HG02798 (cell line): ENCODE measurements around the gene AUTS2.

ENCODE experiments used
- ATAC-seq: cut with Tn5 transposase; IDR thresholded peaks from one replicate; pipeline ENCODE4 v1.9.1; 2021; ENCODE audit warnings: mild to moderate bottlenecking; ENCODE audit not compliant: unreplicated experiment, poor library complexity

The AUTS2 gene

DNA sequence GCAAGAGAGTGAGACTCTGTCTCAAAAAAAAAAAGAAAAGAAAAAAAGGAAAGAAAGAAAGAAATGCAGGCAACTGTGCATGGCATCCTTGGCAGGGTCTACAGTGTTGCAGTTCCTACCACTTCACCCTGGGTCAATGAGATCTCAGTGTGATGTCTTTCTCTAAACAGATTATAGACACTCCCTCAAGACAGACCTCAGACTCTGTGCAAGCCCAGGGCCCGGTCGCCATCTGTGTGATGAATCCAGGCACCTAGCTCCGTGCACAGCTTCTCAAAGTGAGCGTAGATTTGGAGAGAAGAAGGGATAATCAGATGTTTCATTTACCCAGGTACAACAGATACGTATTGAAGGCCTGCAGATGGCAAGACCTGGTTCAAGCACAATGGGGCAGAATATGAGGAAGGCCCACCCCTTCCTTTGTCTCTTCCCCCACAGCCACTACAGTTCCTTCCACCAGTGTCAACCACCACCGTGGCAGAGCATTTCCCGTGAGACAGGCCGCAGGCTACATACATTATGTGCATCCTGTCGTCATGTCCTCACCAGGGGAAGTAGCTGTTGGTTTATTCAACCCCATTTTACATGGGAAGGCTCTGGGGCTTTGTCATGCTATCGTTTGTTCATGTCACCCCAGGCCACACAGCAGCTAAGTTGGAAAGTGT is 1062.0 kb downstream of the AUTS2 start:
- no peak for ATAC-seq

DNA sequence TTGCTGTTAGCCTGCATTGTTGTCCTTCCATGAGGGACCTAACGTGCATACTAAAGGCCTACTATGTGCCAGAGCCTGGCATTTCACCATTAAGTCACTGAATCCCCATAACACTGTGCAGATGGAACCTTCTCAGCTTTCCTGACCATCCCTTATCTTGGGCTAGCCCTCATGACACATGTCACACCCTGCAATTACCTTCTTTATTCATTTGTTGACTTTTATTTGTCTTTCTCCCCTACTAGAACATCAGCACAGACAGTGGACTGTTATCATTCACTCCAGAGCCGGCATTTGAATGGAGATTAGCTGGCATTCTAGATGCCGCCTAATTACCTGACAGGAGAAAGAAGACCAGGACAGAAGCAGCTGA is 1062.5 kb downstream of the AUTS2 start:
- no peak for ATAC-seq

- ATAC-seq: no peak
Observed at GRCh38 chr7:70663680-70664079, 1065.4 kb downstream of the AUTS2 start.

DNA sequence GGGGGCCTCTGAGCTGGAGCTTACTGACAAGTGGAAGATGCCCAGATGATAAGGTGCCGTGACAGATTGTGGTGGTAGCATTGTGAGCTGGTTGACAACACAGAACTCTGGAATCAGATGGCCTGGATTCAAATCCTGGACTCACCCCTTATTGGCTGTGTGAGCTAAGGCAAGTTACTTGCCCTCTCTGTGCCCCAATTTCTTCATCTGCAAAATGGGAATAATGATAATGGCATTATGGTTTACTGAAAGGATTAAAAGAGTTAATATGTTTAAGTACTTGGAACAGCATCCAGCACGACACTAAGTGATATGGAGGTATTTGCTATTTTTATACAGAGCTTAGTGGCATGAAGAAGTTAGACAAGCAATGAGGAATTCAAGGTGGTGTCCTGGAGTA is 1067.7 kb downstream of the AUTS2 start:
- ATAC-seq: no peak

DNA sequence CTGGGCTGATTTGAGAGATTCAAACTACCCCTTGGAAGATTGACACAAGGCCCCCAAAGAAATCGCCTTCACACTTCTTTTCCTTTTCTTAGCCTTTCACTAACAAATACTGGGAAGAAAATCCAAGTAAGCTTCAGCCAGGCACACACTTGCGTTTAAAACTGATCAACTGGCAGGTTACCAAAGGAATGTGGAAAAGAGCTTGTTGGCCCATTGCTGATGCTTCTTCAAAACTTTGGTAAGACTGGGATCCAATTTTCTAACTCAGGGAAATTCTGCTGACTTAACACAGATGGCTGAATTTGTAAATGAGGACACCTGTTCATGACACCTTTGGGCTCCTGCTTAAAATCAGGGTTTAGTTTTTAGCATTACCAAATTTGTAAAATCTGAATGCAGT is 1069.1 kb downstream of the AUTS2 start:
- no peak for ATAC-seq

DNA sequence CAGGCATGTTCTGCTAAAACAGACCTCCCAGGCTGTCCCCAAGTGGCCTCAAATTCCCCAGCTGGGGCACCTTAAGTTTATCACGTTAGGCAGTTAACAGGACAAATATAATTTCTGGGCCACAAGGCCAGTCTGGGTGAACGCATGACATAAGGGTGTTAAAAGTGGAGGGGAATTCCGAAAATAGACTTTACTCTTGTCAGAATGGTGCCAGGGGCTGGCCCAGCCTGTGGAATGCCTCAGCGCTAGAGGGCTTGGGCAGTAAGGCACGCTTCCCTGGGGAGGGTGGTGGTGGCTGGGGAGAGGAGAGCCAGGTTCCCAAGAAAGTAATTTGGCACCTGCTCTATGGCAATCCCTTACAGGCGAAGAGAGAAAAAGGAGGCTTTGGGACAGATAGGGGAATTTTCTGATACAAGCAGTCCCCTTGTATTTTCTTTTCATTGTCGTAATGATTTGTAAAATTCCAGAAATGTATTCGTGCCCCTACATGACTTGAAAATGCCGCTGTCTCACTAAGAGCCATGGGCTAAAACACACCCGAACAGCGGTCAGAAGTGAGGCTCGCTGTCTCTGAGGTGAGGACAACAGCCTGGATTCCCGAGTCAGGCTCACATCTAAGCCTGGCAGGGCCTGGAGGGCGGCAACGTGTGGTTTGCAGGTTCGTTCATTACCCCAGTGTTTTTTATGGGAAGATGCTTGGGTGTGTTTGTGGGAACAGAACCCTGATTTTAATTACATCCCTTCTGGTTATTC is 1070.5 kb downstream of the AUTS2 start:
- ATAC-seq: peak; percentile 77

DNA sequence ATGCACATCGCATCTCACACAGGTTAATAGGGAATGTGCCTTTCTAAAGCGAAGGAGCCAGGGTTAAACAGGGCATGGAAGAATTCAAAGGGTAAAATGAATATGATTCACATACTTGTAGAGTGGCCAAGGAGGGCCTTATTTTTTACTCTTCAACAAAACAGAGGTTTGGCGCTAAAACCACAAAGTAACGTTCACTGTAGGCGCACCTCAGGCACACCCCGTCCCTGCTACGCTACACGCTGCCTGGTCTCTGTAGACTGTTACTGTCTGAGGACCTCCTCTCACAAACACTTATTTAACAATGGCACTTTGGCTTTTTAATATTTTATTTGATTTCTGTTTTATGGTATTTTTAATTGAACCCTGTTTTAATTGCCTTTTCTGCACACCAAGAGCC is 1071.6 kb downstream of the AUTS2 start:
- no peak for ATAC-seq

DNA sequence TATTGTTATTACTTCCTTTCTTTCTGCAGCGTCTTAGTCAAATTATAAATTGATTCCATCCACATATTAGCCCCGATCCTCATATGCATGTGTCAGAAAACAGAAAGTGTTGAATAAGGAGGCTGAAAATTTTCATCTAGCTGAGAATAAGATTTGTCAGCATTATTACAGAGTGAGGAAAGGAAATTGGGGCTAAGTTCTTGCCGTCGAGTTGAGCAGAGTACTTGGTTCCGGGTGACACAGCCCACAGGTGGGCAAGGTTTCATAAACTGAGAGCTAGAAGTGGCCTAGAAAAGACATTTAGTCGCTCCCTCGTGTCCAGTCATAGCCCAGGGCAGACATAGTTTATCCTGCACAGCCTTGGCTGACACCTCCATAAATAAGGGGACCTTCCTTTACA is 1072.0 kb downstream of the AUTS2 start:
- ATAC-seq: no peak

DNA sequence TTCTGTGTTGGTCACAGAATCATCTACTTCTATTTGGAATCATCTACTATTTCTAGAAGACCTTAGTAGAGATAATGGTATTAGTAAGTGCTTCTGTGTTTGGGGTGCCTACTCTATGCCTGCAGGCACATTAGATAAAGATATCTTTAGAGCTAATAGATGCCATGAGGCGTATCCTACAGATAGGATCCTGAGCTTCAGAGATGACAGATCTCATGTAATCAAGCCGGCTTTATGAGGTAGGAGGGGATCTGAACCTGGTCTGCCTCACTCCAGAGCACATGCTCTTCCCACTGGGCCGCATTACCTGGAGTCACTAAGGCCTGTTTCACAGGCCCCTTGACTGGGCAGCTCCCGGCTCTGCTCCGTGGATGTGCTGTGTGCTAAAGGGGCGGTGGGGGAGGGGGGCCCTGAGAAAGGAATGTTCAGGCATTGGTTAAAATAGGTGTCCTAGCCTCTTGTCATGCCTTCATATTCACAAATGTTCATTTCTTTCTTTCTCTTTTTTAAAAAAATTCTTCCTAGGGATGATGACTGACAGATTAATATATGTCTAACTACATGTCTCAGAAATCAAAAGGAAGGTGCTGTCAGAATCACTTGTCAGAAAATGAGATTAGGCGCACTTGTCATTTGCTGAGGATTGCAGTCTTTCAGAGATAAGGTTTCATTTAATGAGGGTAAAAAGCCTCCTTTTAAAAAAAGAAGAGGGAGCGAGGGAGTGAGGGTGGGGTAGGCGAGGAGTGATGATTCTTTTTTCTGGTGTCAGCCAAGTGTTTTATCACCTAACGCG is 1075.7 kb downstream of the AUTS2 start:
- no peak for ATAC-seq

DNA sequence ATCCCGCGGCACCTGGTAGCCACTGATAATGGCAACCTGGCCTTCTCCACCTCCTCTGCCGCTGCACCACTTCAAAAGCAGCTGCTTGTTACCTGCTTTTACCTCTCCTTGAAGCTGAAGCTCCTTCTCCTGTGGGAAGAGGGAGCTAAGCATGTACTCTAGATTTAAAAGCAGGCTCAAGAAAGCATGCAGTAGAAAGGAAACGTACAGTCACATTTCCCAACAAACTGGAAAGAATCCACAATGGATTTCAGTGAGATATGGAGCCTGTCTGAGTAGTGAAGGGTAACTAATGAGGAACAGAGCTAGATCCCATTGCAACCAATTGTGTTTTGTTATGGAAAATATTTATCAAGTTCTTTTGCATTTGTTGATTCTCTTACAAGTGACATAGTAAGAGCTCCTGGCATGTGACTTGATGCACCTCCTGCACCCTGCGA is 1076.3 kb downstream of the AUTS2 start:
- ATAC-seq: no peak

DNA sequence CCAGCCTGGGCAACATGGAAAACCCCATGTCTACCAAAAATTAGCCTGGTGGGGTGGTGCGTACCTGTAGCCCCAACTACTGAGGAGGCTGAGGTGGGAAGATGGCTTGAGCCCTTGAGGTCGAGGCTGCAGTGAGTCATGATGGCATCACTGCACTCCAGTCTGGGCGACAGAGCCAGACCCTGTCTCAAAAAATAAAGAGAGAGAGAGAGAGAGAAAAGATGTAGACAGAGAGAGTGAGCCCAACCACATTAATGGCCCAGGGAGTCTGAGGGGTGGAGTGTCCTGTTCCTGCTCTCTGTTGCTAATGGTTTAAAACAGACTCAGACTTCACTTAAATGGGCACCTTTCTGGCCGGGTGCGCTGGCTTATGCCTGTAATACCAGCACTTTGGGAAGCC is 1078.0 kb downstream of the AUTS2 start:
- no peak for ATAC-seq

GRCh38 chr7:70678621-70679251 is 1080.5 kb downstream of the AUTS2 start:
- ATAC-seq: no peak

- peak; percentile 71 for ATAC-seq
Observed at GRCh38 chr7:70679661-70680060, 1081.4 kb downstream of the AUTS2 start.

DNA sequence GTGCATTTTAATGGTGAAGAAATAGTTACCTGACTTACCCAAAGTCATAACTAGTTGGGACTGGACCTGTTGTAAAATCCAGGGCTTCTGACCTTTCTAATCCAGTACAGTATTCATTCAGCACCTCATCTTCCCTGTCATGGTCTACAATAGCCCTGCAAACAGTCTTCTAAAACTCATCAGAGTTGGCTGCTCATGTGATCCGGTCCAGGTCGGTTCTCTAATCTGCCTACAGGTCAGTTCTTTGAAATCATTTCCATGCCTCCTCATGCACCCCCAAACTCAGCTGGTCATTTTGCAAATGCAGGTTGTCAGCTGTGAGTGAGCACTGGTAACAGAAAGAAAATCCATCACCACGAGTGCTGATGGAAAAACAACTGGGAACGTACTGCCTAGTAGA is 1082.0 kb downstream of the AUTS2 start:
- no peak for ATAC-seq

- no peak for ATAC-seq
Observed at GRCh38 chr7:70680743-70681468, 1082.6 kb downstream of the AUTS2 start.

- ATAC-seq: peak; percentile 87
Observed at GRCh38 chr7:70681469-70682350, 1083.4 kb downstream of the AUTS2 start.

GRCh38 chr7:70684173-70684572 is 1085.9 kb downstream of the AUTS2 start:
- no peak for ATAC-seq

GRCh38 chr7:70693321-70693685 is 1095.0 kb downstream of the AUTS2 start:
- ATAC-seq: no peak

DNA sequence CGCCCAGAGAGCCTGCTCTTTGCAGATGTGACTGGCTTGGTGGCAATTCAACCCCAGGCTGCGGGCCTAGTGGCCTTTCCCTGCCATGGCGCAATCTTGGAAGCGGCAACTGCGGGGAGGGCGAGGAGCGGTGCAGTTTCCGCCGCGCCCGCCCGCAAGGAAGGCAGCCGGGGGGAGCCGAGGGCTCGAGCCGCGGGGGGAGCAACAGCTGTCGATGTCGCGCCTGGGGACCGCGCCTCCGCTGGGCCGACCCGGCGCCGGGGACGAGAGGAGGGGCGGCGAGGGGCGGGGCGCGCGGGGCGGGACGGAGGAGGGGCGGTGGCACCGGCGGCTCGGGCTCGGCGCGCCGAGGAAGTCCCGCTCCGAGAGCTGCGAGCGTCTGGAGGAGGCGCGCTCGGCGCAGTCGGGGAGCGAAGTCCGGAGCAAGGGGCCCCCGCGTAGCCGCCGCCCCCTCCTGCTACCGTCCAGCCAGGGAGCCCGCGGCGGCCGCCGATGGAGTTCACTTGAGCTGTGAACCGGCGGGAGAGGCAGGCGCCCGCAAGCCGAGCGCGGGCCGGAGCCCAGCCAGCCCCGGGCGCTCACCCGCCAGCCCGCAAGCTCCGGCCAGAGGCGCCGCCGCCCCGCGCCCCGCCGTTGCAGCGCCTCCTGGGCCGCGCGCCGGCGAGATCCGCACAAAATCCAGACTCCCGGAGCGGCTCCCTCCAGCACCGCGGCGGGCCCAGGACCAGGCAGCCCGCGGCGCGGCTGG is 1095.6 kb downstream of the AUTS2 start:
- peak; percentile 81 for ATAC-seq
